GM18867 (cell line): ENCODE results near the gene ISG20.
"Not testable (repeated sequence)": the region's sequence is repeated elsewhere in the genome, so short reads cannot be mapped to it uniquely, and the experiment has no call there.

Experiments used
- ATAC-seq: cut with Tn5 transposase; IDR thresholded peaks from one replicate; pipeline ENCODE4 v1.9.1; 2021; ENCODE audit warnings: mild to moderate bottlenecking, moderate library complexity; ENCODE audit not compliant: unreplicated experiment

Gene ISG20

DNA sequence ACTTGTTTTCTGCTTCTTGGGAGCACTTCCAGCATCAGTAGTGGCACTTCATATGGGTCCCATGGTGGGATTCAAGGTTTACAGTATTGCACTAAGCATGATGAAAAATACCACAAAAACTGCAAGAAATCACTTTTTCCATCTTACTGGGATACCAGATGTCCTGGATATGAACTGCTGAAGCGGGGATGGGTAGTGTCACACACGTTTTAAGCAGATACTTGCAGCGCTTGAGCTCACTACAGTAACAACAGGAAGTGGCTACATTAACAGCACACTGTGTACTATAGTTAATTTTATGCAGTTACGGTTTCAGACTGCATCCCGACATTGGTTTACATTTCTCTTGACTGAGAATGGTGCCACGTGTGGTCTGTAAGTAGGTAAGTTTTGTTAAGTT is 3.5 kb upstream of the ISG20 start:
- ATAC-seq = peak; percentile 34

DNA sequence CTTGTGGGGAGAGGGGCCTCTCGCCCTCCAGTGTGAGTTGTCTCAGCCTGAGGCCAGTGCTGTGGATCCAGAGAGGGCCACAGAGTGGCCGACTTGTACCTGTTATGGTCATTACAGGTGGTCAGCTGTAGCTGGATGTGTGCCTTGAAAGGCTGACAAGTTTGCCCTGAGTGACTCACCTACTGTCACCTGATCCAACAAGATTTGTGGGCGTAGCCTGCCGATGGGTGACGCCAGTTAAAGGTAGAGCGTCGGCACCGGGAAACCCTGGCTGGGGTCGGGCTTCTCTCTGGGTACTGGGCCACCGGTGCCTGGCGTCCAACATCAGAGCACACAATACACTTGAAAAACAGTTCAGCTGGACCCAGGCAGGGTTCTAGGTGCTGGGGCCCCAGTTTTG is 2.8 kb upstream of the ISG20 start:
- no peak for ATAC-seq

- ATAC-seq = no peak
These were observed 2.2 kb upstream of the ISG20 start for GRCh38 chr15:88636654-88637053.

- ATAC-seq = no peak
These were observed 1.4 kb upstream of the ISG20 start for GRCh38 chr15:88637436-88637835.

DNA sequence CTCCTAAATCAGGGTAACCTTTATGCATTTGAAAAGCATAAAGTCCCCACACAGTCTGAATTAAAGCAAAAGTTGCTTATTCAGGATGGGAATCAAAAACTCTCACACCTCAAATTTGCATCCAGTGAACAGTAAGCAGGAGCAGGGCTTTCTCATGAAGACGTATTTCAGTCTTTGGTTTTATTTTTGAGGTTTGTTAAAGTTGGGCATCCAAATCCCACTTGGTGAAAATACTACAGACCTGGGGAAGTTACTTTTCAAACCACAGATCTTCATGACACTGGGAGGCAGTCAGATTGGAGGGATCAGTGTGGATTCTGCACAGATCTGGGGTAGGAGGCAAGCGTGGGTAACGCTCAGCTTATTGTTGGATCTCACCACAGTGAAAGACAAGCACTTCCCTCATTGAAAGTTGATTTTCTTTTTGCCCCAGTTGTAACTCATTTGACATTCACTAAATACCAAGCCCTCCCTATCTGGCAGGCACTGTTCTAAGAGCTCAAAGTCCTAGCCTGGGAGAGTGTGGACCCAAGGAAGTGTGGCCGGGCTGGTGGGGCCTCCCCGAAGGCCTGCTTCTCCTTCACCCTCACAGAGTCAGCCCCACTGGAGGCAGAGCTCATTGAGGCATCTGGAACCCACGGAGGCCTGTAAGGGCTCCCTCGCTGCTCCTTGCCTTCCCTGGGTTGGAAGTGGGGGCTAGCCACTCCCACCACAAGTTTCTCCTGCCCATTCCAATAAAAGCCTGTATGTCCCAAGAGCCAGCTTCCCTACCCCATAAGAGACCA is 783 bp upstream of the ISG20 start:
- ATAC-seq = no peak

DNA sequence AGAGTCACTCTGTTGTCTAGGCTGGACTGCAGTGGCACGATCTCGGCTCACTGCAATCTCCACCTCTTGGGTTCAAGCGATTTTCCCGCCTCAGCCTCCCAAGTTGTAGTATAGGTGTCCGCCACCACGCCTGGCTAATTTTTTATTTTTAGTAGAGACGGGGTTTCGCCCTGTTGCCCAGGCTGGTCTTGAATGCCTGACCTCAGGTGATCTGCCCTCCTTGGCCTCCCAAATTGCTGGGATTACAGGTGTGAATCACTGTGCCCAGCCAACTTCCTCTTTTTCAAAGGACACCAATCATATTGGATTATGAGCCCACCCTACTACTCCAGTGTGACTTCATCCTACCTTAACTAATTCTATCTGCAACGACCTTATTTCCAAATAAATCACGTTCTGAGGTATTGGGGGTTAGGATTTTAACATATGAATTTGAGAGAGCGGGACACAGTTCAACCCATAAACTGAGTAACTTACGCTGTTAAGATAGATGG is 3.2 kb downstream of the ISG20 start:
- no peak for ATAC-seq

GRCh38 chr15:88642514-88642913 is 3.7 kb downstream of the ISG20 start:
- not testable (repeated sequence) for ATAC-seq

DNA sequence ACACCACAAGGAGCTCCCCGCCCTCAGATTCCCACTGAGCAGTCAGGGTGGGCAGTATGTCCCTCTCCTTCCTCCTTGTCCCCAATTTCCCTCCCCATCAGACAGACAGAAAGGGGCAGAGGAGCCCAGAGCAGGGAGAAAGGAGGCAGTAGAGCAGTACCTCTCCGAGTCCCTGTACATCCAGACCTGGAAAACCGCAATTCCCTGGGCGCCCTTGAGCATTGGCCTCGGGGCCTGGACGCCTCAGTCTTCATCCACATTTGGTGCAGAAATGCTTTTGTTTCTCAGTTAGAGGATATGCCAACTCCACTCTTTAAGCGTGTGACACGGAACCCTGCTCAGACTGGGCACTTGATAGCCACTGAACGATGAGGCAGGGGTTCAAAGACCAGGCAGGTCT is 5.9 kb downstream of the ISG20 start:
- no peak for ATAC-seq

DNA sequence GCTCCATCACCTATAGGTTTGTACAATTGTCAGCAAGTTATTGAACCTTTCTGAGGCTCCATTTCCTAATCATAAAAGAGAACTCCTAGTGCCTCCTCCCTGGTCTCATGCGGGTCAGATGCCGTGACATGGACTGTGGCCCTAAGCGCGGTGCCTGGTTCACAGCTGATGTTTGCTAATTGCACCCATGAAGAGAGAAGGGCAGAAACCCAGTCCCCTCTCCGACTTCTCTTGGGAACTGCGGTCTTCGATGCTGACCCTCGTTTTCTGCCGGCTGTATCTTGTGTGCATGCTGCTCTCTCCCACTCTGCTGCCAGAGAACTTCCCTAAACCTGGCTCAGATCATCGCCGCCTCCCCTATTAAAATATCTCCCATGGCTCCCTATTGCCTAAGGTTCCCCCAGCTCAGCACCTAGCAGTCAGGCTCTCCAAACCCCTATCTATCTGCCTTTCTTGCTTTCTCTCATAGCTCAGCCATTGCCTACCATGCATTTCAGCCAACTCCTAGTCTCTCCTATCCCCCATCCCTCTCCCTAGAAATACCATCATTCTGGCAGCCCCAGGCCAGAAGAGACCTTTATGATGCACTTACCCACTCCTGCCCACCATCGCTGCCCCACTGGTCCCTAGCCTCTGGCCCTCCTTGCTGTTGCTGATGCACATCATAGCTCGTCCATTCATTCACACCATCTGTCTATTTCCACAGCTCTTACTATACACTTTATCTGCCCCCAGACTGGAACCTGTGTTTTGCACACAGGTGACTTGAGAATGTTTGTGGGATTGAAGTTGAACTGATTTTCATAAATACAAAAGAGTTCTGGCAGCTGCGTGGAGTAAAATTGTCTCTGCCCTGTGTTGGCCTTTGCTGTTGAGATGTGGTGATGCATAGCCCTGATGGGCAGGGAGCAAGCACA is 6.6 kb downstream of the ISG20 start:
- no peak for ATAC-seq

GRCh38 chr15:88646088-88646405 is 7.2 kb downstream of the ISG20 start:
- no peak for ATAC-seq

- no peak for ATAC-seq
These were observed 8.1 kb downstream of the ISG20 start for GRCh38 chr15:88646951-88647350.

GRCh38 chr15:88647351-88648105 is 8.7 kb downstream of the ISG20 start:
- no peak for ATAC-seq

DNA sequence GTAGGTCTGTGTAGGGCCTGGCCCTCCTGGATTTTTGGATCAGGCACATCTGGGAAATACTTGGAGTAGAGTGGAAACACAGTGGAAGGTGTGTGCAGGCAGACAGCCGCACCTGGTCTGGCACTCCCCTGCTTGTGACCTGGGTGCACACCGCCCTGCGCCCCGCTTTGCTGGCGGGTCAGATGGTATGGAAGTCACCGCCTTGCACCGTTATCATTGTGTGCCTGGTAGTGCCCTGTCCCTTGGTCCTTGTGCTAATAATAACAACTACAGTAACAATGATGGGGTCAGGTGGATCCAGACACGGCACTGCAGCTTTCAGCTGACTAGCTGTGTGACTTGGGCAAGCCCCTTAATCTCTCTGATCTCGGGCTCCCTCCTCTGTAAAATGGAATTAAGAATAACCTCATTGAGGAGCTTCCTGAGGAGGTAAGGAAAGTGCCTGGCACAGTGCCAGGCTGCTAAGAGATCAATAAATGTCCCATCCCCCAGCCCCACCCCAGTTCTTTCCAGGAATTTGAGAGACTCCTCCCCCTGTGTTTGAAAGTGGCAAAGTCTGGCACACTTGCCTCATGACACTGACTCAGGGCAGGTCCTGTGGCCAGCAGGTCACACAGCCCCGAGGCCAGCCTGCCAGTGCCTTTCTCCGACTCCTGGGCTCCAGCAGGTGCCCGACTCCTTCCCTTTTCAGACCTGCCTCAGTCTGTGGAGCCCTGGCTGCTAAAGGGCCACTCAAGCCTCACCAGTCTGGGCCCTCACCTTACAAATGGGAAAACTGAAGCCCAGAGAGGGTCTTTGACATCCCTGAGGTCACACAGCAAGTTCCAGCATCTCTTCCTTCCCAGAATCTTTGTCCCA is 9.8 kb downstream of the ISG20 start:
- ATAC-seq = no peak

DNA sequence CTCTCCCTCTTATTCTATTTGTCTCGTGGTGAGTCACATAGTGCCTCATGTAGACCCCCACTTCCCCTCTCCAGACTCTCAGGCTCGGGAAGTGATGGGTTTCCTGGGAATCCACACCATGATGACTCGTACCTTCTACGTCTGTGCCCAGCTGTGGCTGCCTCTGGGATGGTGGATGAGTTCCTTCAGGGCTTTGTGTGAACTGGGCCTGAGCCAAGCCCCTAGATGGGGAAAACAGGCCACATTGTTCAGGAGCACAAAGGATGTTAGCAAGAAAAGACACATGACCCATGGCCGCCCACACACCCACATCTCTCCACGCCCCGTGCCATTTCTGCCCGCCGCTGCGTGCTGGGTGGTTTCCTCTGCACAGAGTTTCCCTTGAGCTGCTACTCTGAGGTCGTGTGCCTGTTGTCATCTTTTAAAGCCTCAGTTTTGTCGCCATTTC is 10.5 kb downstream of the ISG20 start:
- peak; percentile 47 for ATAC-seq

- ATAC-seq = no peak
These were observed 11.1 kb downstream of the ISG20 start for GRCh38 chr15:88649753-88650551.

DNA sequence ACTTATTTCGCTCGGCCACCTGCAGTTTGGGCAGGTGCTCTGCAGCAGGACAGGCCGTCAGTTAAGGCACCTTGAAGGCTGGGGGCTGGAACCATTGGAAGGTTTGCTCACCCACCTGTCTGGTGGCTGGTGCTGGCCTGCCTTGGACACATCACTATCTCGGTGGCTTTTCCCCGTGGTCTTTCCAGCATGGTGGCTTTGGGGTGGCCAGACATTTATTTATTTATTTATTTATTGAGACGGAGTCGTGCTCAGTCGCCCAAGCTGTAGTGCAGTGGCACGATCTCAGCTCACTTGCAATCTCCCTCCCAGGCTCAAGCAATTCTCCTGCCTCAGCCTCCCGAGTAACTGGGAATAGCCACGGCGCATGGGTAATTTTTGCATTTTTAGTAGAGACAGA is 11.7 kb downstream of the ISG20 start:
- no peak for ATAC-seq

DNA sequence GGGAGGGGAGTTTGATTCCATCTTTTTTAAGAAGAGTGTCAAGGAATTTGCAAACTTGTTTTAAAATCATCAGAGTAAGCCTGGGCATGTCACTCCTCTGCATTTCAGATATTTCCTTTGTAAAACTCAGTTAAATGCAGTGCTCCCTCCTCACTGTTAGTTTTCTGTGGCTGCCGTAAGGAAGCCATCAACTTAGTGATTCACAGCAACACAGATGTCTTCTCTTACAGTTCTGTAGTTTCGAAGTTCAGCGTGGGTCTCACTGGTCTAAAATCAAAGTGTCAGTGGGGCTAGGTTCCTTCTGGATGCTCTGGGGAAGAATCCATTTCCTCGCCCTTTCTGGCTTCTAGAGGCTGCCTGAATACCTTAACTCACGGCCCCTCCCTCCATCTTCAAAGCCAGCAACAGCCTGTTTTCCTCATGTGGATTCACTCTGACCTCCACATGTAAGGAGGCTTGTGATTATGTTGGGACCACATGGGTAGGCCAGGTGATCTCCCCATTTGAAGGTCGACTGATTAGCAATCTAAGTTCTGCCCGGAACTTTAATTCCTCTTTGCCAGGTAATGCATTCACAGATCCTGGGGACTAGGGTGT is 12.4 kb downstream of the ISG20 start:
- no peak for ATAC-seq

- no peak for ATAC-seq
These were observed 13.2 kb downstream of the ISG20 start for GRCh38 chr15:88651971-88652370.
